Measurements from ENCODE around the gene CRYZ. TPM values are rescaled to one million over a fixed set of nuclear protein-coding genes. Genes with fewer than 3 reads are reported as not detected.

CRYZ gene
- total RNA-seq, 4 donors from 2014 or later: 28.9 to 86.5 (median 47.3) TPM

DNA sequence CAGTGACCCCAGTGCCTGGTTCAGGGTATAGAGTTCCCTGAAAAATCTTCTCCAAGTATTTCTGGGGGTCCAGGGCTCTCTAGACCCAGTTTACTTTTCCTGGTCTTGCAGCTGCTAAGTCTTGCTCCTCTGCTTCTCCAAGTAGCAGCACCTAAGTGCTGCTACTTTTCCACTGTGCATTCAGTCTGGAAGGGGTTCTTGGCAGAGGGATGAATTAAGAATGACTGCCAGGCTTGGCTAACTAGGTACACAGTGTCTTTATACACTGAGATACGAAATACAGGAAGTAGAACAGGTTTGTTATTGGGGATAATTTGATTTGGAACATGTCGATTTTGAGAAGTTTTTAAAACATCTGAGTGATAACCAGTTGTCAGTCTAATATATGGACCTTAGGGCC is 35.0 kb downstream of the CRYZ start:
- H3K9me3 ChIP-seq: no peaks in the 10 kb centered on the region
- no peak overlapping the region for H3K4me3 ChIP-seq
- TF ChIP-seq, protein P1, sequence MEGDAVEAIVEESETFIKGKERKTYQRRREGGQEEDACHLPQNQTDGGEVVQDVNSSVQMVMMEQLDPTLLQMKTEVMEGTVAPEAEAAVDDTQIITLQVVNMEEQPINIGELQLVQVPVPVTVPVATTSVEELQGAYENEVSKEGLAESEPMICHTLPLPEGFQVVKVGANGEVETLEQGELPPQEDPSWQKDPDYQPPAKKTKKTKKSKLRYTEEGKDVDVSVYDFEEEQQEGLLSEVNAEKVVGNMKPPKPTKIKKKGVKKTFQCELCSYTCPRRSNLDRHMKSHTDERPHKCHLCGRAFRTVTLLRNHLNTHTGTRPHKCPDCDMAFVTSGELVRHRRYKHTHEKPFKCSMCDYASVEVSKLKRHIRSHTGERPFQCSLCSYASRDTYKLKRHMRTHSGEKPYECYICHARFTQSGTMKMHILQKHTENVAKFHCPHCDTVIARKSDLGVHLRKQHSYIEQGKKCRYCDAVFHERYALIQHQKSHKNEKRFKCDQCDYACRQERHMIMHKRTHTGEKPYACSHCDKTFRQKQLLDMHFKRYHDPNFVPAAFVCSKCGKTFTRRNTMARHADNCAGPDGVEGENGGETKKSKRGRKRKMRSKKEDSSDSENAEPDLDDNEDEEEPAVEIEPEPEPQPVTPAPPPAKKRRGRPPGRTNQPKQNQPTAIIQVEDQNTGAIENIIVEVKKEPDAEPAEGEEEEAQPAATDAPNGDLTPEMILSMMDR (IDR thresholded peaks at IDR 0.05): no peak
- TF ChIP-seq POLR2A (IDR thresholded peaks at IDR 0.05): no peak
- DNase-seq: no peak
- H3K27me3 ChIP-seq: no peaks in the 10 kb centered on the region
- H3K27ac ChIP-seq: no peak overlapping the region
- peaks cover 0 to 7% (median 0%) of the 10 kb centered on the region in 3 donors for H3K36me3 ChIP-seq
- H3K4me1 ChIP-seq: no peaks in the 10 kb centered on the region

DNA sequence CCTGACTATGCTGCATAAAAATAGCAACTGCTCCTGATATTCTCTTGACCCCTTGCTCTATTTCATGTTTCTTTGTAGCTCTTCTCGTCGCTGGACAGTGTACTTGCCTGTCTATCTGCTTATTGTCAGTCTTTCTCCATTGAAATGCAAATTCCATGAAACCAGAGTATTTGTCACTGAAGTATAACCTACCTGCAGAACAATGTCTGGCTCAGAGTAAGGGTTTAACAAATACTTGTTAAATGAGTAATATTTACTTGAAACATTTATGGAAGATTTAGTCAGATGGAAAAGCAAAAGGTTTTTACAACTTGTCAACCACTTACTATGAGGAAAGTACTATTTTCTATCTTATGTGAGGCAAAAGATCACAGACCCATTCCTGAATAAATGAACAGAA is 39.4 kb downstream of the CRYZ start:
- TF ChIP-seq, protein P1 (IDR thresholded peaks at IDR 0.05): no peak
- TF ChIP-seq POLR2A (IDR thresholded peaks at IDR 0.05): no peak
- no peak for DNase-seq
- Histone ChIP-seq H3K4me3 (no peak overlapping the region), H3K36me3 (no peaks in the 10 kb centered on the region), H3K4me1 (no peaks in the 10 kb centered on the region), H3K9me3 (no peaks in the 10 kb centered on the region), H3K27me3 (no peaks in the 10 kb centered on the region), H3K27ac (no peak overlapping the region)

DNA sequence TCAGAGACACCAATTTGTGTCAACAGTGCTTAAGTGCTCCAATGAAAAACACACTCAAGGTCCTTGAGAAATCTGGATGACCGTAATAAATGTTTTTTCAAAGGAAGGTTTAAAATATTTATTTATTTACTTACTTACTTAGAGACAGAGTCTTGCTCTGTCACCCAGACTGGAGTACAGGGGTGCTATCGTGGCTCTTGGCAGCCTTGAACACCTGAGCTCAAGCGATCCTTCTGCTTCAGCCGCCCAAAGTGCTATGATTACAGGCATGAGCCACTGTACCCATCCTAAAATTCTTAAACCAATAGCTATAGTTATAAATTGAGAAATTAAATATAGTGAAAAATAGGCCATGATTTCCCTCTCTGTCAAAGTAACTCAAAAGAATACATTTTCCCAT is 41.9 kb downstream of the CRYZ start:
- Histone ChIP-seq H3K27me3 (no peaks in the 10 kb centered on the region), H3K9me3 (no peaks in the 10 kb centered on the region), H3K27ac (no peak overlapping the region), H3K36me3 (no peaks in the 10 kb centered on the region), H3K4me3 (no peak overlapping the region), H3K4me1 (no peaks in the 10 kb centered on the region)
- TF ChIP-seq, protein P1 (IDR thresholded peaks at IDR 0.05): no peak
- TF ChIP-seq POLR2A (IDR thresholded peaks at IDR 0.05): no peak
- no peak for DNase-seq

DNA sequence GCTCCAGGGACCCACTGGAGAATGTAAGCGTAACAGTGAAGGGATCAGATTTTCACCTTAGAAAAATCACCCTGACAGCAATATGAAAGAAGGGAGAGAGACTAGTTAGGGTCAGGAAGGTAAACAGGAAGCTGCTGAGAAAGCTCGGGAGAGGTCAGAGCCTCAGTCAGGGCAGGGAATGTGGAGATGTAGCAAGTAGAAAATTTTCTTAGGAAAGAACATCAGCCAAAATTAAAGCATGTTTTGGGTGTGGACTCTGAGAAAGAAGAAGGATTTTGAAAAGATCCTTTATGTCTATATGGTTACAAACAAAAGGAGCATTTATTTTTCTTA is 42.5 kb downstream of the CRYZ start:
- no peaks in the 10 kb centered on the region for H3K4me1 ChIP-seq
- H3K27ac ChIP-seq: no peak overlapping the region
- H3K9me3 ChIP-seq: no peaks in the 10 kb centered on the region
- no peak overlapping the region for H3K4me3 ChIP-seq
- H3K27me3 ChIP-seq: no peaks in the 10 kb centered on the region
- H3K36me3 ChIP-seq: no peaks in the 10 kb centered on the region
- TF ChIP-seq POLR2A (IDR thresholded peaks at IDR 0.05): no peak
- TF ChIP-seq, protein P1 (IDR thresholded peaks at IDR 0.05): no peak
- DNase-seq: no peak

DNA sequence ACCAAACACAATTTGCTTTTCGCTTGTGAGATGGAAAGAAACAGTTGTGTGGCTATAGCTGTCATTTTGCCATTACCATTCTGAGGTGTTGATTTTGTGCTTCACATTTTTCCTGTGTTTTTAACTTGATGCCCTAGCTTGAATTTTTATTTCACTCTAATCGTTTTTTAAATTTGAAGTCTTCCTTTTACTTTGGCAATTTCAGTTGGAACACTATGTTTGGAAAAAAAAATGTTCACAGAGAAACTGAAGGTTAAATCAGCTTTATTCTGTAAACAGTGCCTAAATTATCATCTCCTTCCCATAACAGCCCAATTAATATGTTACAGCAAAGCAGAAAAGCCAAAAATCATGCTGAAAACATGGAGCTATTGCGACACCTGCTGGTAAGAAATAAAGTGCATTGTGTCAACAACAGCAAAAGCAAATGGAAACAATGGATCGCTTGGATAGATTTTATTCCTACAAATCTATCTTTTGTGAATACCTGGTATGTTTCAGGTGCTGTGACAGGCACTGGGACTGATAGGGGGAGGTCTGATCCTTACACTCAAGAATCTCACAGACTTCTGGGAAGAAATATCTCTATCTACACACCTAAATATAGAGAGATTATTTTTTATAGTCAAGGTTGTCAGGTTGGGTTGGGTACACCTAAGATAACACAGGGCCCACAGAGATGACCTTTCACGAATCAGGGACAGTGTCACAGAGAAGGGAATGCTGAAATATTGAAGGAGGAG is 43.1 kb downstream of the CRYZ start:
- Histone ChIP-seq H3K9me3 (no peaks in the 10 kb centered on the region), H3K36me3 (no peaks in the 10 kb centered on the region), H3K4me1 (no peaks in the 10 kb centered on the region), H3K27ac (no peak overlapping the region), H3K4me3 (no peak overlapping the region), H3K27me3 (no peaks in the 10 kb centered on the region)
- DNase-seq: peak in 2 of 3 donors; percentile 17 to 65
- TF ChIP-seq, protein P1 (IDR thresholded peaks at IDR 0.05): peak; percentile 73 to 86 (median 78)
- TF ChIP-seq POLR2A (IDR thresholded peaks at IDR 0.05): no peak
